ENCODE data around the gene TBCK. TPM values are rescaled to one million over a fixed set of nuclear protein-coding genes. Genes with fewer than 3 reads are reported as not detected.
A peak's percentile ranks its signal among the peaks of the same experiment; 100 is the strongest.

TBCK gene
- total RNA-seq, 1 experiment from 2014 or later: 28.6 TPM

DNA sequence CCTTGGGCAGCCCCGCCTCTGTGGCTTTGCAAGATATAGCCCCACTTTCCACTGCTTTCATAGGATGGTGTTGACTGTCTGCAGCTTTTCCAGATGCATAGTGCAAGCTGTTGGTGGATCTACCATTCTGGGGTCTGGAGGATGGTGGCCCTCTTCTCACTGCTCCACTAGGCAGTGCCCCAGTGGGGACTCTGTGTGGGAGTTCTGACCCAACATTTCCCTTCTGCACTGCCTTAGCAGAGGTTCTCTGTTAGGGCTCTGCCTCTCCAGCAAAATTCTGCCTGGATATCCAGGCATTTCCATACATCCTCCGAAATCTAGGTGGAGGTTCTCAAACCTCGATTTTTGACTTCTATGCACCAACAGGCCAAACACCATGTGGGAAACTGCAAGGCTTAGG is 153.7 kb downstream of the TBCK start:
- DNase-seq (ENCODE audit: low spot score): no peak
- no peak overlapping the region for H3K4me3 Mint-ChIP-seq
- TF ChIP-seq ZNF317 (CRISPR knock-in tag; IDR thresholded peaks at IDR 0.05; ENCODE audit: borderline replicate concordance, low read depth) (peak; percentile 96), FOXJ3 (CRISPR knock-in tag; IDR thresholded peaks at IDR 0.05; ENCODE audit: borderline replicate concordance) (no peak)

DNA sequence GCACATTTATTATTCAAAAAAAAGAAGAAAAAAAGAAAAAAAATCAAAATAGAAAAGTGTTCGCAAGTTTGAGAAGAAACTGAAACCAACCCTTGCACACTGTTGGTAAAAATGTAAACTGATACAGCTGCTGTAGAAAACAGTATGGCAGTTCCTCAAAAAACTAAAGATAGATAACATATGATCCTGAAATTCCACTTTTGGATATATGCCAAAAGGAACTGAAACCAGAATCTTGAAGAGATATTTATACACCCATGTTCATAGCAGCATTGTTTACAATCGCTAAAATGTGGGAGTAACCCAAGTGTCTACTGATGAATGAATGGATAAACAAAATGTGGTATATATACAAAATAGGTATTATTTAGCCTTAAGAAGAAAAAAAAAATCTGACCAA is 155.4 kb downstream of the TBCK start:
- DNase-seq (ENCODE audit: low spot score) (no peak), ATAC-seq (no peak)
- Mint-ChIP-seq H3K9me3 (peaks cover 30% of the 10 kb centered on the region), H3K36me3 (peaks cover 29% of the 10 kb centered on the region), H3K27me3 (ENCODE audit: low read depth) (no peaks in the 10 kb centered on the region), H3K4me3 (no peak overlapping the region), H3K4me1 (peaks cover 7% of the 10 kb centered on the region), H3K27ac (no peak overlapping the region)
- POLR2A ChIA-PET: no interaction called here
- TF ChIP-seq, protein P1, sequence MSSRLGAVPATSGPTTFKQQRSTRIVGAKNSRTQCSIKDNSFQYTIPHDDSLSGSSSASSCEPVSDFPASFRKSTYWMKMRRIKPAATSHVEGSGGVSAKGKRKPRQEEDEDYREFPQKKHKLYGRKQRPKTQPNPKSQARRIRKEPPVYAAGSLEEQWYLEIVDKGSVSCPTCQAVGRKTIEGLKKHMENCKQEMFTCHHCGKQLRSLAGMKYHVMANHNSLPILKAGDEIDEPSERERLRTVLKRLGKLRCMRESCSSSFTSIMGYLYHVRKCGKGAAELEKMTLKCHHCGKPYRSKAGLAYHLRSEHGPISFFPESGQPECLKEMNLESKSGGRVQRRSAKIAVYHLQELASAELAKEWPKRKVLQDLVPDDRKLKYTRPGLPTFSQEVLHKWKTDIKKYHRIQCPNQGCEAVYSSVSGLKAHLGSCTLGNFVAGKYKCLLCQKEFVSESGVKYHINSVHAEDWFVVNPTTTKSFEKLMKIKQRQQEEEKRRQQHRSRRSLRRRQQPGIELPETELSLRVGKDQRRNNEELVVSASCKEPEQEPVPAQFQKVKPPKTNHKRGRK (CRISPR knock-in tag; IDR thresholded peaks at IDR 0.05; ENCODE audit: borderline replicate concordance): no peak
- TF ChIP-seq NR1H2 (CRISPR knock-in tag; IDR thresholded peaks at IDR 0.05) (no peak), ZMAT4 (CRISPR knock-in tag; IDR thresholded peaks at IDR 0.05) (no peak), CREM (CRISPR knock-in tag; IDR thresholded peaks at IDR 0.05) (no peak), TP53 (CRISPR knock-in tag; IDR thresholded peaks at IDR 0.05) (no peak), JUN (CRISPR knock-in tag; IDR thresholded peaks at IDR 0.05) (no peak), ZNF317 (CRISPR knock-in tag; IDR thresholded peaks at IDR 0.05; ENCODE audit: borderline replicate concordance, low read depth) (no peak), KAT7 (CRISPR knock-in tag; IDR thresholded peaks at IDR 0.05; ENCODE audit: borderline replicate concordance) (no peak), PRDM15 (CRISPR knock-in tag; IDR thresholded peaks at IDR 0.05) (no peak), SMAD4 (CRISPR knock-in tag; IDR thresholded peaks at IDR 0.05) (no peak), JAZF1 (CRISPR knock-in tag; IDR thresholded peaks at IDR 0.05) (no peak)
- TF ChIP-seq, protein P2, sequence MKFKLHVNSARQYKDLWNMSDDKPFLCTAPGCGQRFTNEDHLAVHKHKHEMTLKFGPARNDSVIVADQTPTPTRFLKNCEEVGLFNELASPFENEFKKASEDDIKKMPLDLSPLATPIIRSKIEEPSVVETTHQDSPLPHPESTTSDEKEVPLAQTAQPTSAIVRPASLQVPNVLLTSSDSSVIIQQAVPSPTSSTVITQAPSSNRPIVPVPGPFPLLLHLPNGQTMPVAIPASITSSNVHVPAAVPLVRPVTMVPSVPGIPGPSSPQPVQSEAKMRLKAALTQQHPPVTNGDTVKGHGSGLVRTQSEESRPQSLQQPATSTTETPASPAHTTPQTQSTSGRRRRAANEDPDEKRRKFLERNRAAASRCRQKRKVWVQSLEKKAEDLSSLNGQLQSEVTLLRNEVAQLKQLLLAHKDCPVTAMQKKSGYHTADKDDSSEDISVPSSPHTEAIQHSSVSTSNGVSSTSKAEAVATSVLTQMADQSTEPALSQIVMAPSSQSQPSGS (CRISPR knock-in tag; IDR thresholded peaks at IDR 0.05; ENCODE audit: borderline replicate concordance, low read depth): no peak
- TF ChIP-seq, protein P3, sequence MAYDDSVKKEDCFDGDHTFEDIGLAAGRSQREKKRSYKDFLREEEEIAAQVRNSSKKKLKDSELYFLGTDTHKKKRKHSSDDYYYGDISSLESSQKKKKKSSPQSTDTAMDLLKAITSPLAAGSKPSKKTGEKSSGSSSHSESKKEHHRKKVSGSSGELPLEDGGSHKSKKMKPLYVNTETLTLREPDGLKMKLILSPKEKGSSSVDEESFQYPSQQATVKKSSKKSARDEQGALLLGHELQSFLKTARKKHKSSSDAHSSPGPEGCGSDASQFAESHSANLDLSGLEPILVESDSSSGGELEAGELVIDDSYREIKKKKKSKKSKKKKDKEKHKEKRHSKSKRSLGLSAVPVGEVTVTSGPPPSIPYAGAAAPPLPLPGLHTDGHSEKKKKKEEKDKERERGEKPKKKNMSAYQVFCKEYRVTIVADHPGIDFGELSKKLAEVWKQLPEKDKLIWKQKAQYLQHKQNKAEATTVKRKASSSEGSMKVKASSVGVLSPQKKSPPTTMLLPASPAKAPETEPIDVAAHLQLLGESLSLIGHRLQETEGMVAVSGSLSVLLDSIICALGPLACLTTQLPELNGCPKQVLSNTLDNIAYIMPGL (CRISPR knock-in tag; IDR thresholded peaks at IDR 0.05): no peak
- TF ChIP-seq, protein P4, sequence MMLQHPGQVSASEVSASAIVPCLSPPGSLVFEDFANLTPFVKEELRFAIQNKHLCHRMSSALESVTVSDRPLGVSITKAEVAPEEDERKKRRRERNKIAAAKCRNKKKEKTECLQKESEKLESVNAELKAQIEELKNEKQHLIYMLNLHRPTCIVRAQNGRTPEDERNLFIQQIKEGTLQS (CRISPR knock-in tag; conservative IDR thresholded peaks at IDR 0.05): no peak
- CTCF ChIA-PET: no interaction called here

More for the DNA sequence above, 153.7 kb downstream of the TBCK start:
- H3K4me1 Mint-ChIP-seq: peaks cover 7% of the 10 kb centered on the region
- no peak overlapping the region for H3K27ac Mint-ChIP-seq
- ChIA-PET POLR2A (no interaction called here), CTCF (no interaction called here)
- H3K27me3 Mint-ChIP-seq (ENCODE audit: low read depth): no peaks in the 10 kb centered on the region
- peaks cover 30% of the 10 kb centered on the region for H3K9me3 Mint-ChIP-seq
- ATAC-seq: no peak
- peaks cover 29% of the 10 kb centered on the region for H3K36me3 Mint-ChIP-seq

All from WTC11 (cell line).